Stimulated activated CD8-positive, alpha-beta memory T cell treated with anti-CD3 and anti-CD28 coated beads, Interleukin-15, amount 100 ng/mL, for 1 hour (primary cell): Measurements from ENCODE around the gene MGAT1.

Source experiments
- DNase-seq: peaks from one replicate; pipeline ENCODE4 v3.0.0-alpha.2; 2020; ENCODE audit warnings: low read depth

The MGAT1 gene

DNA sequence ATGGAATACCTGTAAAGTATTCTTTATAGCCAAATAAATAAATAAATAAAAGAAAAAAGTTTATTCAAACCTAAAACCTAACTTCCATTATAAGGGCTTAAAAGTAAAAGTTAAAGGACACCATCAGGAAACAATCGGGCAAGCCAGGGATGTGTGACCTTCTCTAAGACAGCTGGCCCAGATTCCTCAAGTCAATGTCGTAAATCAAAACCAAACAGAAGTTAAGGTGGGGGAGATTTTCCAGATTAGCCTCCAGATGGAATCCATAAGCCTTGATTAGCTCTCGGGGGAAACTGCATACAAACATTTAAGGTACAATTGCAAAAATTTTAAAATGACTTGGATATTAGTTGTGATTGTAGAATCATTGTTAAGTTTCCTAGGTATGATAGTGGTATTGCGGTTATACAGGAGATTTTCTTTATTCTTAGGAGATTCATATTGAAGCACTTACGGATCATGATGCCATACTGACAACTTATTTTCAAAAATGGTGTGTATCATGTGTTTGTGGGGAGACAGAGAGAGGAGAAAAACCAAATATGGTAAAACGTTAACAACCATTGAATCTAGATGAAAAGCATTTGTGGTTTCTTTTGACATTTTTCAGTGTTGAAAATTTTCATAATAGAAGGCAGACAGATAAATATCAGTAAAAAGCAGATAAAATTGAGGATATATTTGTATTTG is 21.5 kb upstream of the MGAT1 start:
- DNase-seq: no peak

DNA sequence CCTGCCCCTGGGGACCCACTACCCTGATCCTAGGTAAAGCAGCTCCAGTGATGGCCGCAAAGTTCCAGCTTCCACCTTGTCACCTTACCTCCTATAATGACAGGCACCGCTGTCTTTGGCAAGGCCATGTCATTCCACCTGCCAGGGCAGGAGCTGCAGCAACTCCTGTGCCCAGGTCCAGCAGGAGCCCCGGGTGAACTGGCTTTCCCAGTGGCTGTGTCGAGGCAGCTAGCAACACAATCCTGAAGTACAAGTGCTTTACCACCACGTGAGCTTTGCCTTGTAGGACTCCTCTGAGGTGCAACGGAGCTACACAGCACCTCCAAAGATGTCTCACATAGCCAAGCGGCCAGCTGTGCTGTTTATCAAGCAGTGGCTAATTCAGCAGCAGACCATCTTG is 20.7 kb upstream of the MGAT1 start:
- DNase-seq: no peak

DNA sequence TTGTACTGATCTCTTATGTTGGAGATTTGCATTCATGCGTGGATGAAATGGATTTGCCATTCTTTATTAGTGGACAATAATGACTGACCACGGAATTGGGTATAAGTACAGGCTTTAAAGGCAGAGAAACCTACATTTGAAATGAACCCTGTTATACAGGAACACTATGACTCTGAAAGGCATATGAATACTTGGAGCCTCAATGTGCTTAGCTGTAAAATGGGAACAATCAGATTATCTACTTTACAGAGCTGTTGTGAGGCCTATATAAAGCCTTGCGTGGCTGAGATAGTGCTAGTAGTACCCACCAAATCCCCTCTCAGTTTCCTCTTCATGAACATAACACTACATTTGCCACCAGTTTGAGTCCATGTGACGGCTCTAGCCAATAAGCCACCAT is 18.9 kb upstream of the MGAT1 start:
- no peak for DNase-seq

DNA sequence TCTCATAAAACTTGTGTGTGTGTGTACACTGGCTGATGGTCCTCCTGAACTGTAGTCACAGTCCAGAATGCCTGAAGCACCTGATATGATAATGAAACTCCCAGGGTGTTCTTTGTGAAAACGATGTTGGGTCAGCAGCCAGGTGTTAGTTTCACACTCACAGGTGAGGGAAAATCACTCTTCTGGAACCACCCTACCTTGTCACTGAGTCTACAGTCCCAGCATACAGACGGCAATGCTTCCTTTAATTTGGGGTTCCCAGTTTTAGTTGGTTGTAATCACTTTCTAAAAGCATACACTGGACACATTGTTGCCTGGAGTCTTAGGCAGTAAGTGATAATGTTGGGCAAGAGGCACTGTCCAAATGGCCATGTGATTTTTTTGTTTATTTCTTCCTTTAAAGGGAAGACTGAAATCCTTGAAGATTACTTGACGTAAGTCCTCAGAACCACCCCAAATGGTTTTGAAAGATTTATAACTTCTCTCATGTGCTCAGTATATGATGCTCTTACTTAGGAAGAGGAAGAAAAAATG is 18.2 kb upstream of the MGAT1 start:
- DNase-seq: no peak

DNA sequence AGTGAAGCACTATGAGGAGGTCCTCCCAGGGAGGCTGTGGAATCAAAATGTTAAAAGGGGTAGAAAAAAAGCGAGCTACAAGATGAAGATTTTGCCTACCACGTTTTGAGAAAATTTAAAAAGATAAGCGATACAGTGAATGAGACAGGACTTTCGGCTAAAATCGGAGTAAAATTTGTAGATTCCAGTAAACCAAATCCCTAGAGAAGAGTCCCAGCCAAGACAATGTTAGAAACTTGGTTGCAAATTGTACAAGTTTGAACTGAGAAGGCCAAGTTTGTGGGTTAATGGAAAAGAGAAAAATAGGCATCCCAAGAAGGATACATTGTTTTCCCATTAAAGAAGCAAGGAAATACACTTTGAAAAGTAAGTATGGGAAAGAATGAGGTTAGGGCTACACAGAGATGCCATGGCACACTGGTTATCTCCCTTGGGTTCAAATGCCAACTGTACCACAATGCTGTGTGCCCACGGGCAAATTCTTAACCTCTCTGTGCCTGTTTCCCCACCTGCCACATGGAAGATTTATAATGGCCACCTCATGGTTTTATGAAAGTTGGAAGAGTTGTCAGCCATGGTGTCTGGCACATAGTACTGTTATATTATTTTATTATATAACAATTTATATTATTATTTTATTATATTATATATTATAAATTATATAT is 16.2 kb upstream of the MGAT1 start:
- DNase-seq: no peak

DNA sequence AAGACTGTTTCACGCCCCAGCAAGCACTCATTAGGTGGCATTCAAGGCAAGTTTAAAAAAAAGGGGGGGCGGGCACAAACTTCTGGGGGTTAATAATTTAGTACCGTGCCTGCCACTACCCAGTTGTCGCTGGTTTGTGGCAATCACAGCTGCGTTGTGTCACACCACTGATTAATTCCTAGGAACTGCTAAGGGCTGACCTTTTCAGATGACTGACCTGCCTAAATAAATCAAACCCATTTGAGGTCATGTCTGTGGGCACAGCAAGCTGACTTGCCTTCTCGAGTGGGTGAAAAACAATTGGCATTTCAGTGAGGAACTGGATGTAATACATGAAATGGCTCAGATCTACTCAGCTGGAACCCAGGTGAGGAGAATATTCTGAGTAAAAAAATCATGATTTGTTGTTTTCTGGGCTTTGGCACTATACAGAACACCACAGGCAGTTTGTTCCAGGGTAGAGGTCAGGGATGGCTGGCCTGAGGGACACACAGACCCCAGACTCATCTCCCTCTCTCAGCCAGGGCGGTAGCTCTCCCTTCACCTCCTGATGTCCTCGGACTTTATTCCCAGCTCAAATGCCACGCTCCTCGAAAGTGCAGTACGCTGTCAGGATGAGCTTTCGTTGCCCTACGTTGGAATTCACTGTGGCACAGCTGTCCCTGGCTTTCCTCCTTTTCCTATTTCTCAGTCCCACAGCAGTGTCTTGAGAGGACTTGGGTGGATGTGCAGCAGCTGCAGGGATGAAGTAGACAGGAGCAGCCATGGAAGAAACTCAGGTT is 15.5 kb upstream of the MGAT1 start:
- no peak for DNase-seq

DNA sequence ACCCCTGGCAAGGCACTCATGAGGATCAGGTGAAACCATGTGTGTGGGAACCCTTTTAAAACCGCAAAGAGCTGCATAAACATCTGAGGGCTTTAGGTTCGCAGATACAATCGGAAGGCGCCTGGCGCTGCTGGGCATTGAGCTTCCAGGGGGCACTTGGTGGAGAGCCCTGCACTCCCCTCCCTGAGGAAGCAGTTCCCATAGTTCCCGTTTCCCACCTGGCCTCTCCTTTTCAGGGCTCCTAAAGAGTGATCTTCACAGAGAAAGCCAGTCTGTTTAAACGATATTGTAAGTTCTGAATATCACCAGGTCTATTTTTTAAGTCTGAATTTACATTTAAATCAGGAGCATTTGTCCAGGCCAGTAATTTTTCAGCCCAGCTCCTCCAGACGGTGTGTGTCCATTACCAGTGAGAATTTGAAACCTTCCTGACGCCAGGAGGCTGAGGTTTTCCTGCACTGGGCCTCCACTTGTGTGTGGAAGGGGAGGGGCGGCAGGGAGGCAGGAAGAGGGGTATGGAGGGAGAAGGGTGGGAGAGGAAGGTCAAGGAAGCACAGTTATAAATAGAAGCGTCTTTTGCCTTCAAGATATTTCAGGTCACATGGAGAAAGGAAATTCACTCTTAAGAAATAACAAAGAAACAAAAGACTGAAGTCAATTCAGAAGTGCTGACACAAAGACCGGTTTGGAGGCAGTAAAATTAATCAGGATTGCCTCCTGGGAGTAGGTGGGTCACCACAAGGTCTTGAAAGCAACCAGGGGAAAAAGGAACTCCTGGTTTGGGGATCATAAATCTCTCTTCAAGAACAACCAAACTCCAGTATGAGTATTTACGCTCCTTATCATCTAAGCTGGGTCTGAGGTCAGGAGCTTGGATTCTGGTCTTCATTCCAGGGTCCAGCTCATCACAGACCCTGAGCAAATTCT is 14.3 kb upstream of the MGAT1 start:
- DNase-seq: no peak

DNA sequence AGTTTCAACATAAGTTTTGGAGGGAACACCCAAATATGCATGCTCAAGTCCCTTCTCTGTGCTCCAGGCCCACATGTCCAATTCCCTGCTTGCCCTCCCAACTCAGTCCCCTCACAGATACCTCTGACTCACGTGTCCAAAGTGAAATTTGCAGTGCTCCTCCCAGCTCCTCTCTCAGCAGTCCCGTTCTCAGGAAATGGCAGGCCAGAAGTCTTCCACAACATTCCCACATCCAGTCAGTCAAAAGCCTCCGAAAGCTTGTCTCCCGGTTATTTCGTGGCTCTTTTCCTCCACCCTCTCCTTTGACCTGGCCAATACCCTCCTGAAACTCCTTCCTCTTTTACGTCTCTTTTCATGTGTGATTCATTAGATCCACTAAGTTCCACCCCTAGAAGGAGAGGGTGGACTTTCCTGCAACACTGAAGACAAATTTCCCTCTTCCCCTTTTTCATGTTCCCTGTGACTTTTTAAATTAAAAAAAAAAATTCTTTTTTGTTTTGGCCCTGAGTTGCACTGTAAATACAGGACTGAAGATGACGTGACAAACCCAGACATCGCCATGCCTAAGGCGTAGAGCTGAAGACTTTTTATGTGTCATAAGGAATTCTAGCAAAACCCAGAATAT is 12.8 kb upstream of the MGAT1 start:
- no peak for DNase-seq

DNA sequence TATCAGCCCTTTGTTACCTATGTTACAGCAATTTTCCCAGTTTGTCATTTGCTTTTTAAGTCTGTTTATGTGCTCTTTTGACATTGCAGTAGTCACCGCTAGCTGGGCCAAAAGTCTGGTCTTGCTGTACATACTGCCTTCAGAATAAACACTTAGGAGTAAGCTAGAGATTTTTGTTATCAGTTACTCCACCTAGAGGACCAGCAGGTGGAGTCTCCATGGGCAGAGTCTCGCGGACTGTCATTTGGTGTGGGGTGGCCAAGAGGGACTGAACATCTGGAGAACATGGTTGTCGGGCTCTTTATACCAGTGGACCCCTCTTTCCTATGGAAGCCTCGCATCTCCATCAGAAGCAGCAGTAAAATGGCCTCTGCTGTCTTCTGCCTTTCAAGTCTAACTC is 10.8 kb upstream of the MGAT1 start:
- DNase-seq: no peak

DNA sequence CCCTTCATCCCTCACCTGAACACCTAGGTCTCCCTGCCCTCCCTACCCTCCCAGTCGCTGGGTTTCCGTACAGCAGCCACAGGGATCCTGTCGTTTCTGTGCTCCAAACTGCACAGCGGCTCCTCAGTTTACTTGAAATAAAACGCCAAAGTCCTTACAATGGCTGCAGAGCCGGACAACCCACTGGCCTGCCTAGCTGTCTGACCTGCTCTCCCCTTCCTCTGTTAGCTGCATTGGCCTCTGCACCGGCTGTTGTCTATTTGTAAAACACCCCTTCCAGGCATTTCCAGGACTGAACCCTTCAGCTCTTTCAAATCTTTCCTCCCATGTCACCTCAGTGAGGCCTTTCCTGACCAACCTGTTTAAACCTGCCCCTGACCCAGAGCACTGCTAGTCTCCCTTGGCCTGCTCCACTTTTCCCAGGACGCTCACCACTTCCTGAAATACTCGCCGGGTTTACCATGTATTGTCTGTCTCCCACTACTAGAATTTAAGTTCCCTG is 9.1 kb upstream of the MGAT1 start:
- DNase-seq: no peak

DNA sequence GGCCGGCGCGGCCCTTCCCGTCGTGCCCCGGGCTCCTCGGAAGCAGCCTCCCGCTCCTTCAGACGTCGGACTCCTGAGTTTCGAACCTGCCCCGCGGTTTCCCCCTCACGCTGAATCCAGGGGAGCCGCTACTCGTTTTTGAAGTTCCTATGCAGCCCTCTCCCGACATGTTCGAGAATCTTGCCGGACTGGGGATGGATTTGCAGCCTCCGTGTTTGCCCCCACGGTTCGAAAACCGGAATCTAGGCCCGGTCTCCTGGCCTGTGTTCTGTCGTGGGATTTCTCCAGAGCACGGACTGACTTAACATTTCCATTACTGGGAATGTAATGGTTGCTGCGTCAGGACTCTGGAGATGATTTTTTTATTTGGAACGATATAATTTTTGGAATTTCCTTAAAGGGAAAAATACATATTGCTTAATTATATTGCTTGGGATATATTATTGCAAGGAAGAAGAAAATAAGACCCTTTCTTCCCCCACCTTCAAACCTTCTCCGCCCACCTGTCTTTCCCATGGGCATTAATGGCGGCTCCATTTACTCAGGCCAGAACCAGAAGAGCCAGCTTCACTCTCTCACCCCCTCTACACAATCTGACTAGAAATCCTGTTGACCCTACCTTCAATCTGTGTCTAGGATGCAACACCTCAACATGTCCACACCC is 8.5 kb upstream of the MGAT1 start:
- no peak for DNase-seq

DNA sequence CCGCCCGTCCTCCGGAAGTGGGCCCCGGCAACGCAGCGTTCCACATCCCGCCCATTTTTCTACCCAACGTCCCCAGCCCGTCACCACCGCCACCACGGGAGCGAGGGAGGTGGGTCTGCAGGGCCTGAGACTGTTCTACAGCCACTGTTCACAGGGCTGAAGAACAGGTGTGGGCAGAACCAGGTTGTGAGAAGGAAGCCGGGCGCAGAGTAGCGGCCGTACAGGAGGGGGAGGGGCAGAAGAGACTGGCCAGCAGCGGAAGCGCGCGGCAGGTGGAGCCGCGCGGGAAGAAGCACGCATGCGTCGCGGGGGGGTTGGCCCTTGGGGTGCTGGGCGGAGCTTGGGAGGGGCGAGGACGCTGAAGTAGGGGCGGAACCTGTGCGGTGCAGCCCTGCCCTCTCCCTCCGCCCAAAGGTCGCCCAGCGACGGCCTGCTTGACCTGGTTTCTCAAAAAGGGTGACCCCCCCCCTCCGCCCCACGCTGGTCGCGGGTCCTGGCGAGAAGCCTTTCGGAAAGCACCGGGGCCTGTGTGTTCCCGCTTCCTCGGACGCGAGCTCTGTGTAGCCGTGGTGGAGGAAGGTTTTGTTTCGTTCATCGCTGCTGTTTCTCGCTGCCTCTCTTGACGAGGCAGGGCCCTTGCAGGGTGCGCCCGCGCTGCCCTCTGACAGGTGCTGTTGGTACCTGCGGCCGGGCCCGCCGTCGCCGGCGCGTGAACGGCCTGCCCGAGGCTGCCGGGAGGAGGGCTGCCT is 7.8 kb upstream of the MGAT1 start:
- DNase-seq: peak; percentile 92

DNA sequence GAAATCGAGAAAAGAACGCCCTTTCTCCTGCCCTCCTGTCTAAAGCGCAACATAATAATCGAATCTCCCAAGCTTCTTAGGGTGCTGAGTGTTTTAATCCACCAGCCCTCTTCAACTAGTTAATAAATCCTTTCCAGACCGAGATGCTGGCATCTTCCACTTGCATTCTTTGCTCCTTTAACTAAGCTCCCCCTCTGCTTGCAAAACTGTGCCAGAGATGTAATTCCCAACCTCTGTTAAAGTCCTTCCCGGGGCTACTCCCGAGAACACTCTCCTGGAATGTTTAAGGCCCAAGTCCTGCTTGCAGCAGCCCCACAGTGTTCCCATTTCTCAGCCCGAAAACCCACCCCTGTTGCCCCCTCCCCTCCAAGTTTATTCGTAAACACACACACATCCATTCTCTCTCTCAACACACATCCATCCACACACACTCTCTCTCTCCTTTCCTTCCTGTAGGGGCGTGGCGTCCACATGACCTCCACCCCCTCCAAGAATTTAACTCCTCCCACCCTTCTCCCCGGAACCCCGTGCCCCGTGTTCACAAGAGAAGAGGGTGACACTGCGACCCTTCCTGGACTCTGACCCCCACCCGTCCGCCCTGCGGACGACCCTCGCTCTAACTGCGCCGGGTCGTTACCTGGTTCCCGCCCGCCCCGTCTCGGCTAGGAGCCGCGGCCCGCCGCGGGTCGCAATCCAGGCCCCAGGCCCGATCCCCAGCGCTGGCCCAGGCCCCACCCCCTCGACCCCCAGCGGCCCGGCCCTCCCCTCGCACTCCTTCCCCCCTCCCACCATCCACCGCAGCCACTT is 7.0 kb upstream of the MGAT1 start:
- DNase-seq: peak; percentile 67

DNA sequence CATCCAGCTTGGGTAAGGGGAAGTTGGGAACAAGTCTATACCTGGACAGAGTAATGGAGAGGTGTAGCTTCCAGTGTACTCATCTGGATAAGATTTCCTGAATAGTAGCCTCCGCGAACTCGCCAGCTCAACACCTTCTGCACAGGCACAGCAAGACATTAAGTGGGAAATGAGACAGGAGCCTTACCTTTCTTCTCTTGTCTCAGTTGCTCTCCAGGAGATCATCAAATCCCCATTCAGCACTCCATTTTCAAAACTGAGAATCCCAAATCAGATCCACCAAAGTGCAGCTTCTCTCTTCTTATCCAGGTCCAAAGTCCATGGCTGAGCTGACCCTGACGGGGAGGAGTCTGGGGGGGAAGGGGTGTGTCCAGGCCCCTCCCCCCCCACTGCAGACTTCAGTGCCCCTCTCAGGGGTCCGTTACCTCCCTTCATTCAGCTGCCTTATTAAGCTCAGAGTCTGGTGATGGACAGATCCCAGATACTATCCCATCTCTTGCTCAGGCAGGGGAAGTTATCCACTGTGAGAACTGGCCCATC is 5.9 kb upstream of the MGAT1 start:
- no peak for DNase-seq

DNA sequence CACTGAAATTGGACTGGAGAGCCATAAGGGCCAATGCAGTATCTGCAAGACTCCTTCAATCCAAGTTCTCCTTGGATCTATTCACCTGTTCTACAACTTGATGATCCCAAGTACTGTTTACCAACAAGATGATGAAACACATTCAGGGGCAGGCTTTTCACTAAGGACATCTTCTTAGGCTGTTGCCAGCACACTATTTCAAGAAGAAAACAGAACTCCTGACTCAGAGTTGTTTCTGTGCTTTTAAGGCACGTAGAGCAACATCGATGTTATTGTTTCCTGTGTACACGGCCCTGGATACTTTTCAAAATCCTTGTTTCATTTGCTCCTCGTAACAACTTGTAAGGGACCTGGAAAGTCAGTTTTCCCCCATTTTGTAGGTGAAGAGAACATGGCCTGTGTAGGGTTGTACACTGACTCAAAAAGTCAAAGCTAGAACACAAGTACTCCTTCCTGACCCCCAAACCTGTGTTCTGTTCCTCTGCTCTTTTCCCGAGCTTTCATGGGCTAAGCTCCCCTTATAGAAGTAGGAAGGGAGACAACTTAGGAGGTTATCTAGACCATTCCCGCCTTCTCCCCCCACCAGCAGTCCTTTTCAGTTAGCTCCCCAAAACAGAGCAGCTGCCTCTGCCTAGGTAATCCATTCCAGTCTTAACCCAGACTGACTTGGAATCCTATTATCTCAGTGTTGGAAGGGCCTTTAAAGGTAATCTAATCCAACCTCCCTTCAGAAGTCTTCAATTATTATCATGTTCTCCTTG is 5.2 kb upstream of the MGAT1 start:
- DNase-seq: no peak

DNA sequence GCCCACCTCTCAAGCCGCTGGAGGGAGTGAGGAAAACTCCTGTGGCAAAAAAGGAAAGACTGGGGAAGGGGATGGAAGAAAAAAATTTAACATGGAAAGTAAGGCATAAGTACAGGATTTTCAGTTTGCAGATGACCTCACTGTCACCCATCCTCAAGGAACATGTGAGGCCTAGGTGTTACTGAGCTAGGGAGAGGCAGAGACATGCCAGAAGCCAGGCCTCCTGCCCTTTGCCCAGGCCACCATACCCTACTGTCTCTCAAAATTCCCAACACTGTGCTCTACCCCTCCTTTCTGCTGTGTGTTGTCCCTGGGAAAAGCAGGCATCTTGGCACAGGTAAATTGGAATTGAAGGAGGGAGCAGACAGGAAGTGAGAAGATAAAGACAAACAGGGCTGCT is 4.4 kb upstream of the MGAT1 start:
- no peak for DNase-seq

DNA sequence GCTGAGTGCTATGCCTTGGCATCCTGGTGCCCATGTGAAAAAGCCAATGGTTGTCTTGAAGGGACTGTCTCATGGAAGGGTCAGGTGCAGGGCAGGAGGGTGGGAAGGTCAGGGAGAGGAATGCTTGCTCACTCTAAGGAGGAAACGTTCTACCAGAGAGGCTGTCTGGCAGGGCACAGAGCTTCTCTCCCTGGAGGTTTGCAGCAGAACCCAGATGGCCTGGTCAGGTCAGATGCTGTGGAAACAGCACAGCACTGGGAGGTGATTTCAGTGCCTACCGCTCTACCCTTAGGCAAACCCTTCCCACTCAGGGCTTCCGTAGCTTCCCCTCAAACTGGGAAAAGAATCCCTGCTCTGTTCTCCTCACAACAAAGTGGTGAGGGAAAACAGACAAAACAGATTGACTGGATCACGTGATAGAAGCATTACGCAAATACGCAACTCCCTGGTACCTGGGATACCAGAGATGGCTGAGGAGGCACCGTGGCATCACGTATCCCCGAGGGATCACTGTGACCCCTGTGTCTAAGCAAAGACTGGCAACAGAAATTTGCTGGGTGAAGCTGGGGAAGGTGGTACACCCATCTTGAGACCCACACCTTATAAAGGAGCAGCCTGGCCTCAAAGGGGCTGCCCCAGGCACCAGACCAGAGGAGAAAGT is 3.9 kb upstream of the MGAT1 start:
- DNase-seq: no peak
